GM12865 (cell line): Measurements from ENCODE around the gene WNT9A.

Experiments
- DNase-seq: peaks from one replicate; pipeline ENCODE4 v3.0.0; 2010; ENCODE audit warnings: low read depth
- H3K4me3 ChIP-seq: 2 replicates; pipeline ENCODE4 v1.5.1; 2011; ENCODE audit warnings: mild to moderate bottlenecking, low read depth, low read length, control low read depth
- CTCF ChIP-seq: IDR thresholded peaks from 2 replicates; pipeline ENCODE4 v1.5.1; 2011; ENCODE audit warnings: low read length, control low read depth, low read depth, inconsistent platforms; ENCODE audit not compliant: insufficient read depth; ENCODE audit errors: missing control alignments

The WNT9A gene

GRCh38 chr1:227906550-227907071, 41.1 kb downstream of the WNT9A start:
- no peak overlapping the region for H3K4me3 ChIP-seq
- TF ChIP-seq CTCF: no peak
- no peak for DNase-seq

GRCh38 chr1:227905573-227906487, 41.9 kb downstream of the WNT9A start:
- no peak for TF ChIP-seq CTCF
- DNase-seq: no peak
- H3K4me3 ChIP-seq: no peak overlapping the region

- no peak for TF ChIP-seq CTCF
- DNase-seq: no peak
- no peak overlapping the region for H3K4me3 ChIP-seq
Measured at GRCh38 chr1:227904541-227905335, 43.0 kb downstream of the WNT9A start.

- DNase-seq: no peak
- TF ChIP-seq CTCF: no peak
Measured at GRCh38 chr1:227903614-227904501, 43.9 kb downstream of the WNT9A start.

GRCh38 chr1:227903061-227903521, 44.6 kb downstream of the WNT9A start:
- no peak overlapping the region for H3K4me3 ChIP-seq
- TF ChIP-seq CTCF: no peak
- DNase-seq: no peak

More at GRCh38 chr1:227903614-227904501, 43.9 kb downstream of the WNT9A start:
- H3K4me3 ChIP-seq: no peak overlapping the region

GRCh38 chr1:227902641-227902990, 45.1 kb downstream of the WNT9A start:
- no peak overlapping the region for H3K4me3 ChIP-seq
- TF ChIP-seq CTCF: no peak
- no peak for DNase-seq
